GM12891 (cell line): Measurements from ENCODE around the gene DAAM1.

Source experiments
- POLR2A ChIP-seq: IDR thresholded peaks from 2 replicates; pipeline ENCODE4 v1.6.1; 2011; ENCODE audit warnings: low read depth, low read length, control low read depth
- POLR2AphosphoS5 ChIP-seq: IDR thresholded peaks from 2 replicates; pipeline ENCODE4 v1.6.1; 2011; ENCODE audit warnings: low read depth, low read length, control low read depth
- SPI1 ChIP-seq: IDR thresholded peaks from 2 replicates; pipeline ENCODE4 v1.6.1; 2011; ENCODE audit warnings: low read depth, low read length, control low read depth
- TAF1 ChIP-seq: IDR thresholded peaks from 2 replicates; pipeline ENCODE4 v1.6.1; 2011; ENCODE audit warnings: low read depth, low read length, control low read depth

GRCh38 chr14:59292921-59293534 lies 104.6 kb downstream of the DAAM1 start:
- no peak for TF ChIP-seq TAF1
- no peak for TF ChIP-seq SPI1
- TF ChIP-seq POLR2A, result no peak
- no peak for TF ChIP-seq POLR2AphosphoS5
